ENCODE results near the gene SLC39A9.

SLC39A9 gene

GRCh38 chr14:69460093-69460701, 61.7 kb downstream of the SLC39A9 start:
- peak; percentile 68 for TF ChIP-seq CTCF (IDR thresholded peaks at IDR 0.05; ENCODE audit: low read depth, low read length)
- no peak overlapping the region for H3K27ac ChIP-seq
- DNase-seq, result peak; percentile 54
- H3K9me3 ChIP-seq (ENCODE audit: severe bottlenecking), result no peaks in the 10 kb centered on the region
- peaks cover 33% of the 10 kb centered on the region for H3K36me3 ChIP-seq
- no peak overlapping the region for H3K4me3 ChIP-seq (ENCODE audit: low read depth, low read length)
- H3K27me3 ChIP-seq (ENCODE audit: insufficient read depth, low read depth, severe bottlenecking), result no peaks in the 10 kb centered on the region

DNA sequence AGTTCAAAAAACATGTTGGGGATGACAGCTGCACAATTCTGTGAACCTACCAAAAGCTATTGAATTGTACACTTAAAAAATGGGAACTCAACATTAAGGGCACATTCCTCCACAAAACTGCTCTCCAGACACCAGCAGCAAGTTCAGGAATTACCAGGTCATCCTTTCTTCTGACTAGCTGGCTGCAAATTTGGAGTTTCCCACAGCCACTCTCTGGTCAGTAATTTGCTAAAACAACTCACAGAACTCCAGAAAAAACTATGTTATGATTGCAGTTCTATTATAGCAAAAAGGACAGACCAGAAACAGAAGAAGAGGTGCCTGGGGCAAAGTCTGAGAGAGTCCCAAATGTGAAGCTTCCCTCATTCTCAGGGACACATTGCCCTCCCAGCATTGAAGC, 65.9 kb downstream of the SLC39A9 start:
- Histone ChIP-seq H3K4me3 (ENCODE audit: low read depth, low read length) (no peak overlapping the region), H3K36me3 (no peaks in the 10 kb centered on the region; the same call in 1 of the 2 replicates), H3K27me3 (ENCODE audit: insufficient read depth, low read depth, severe bottlenecking) (no peaks in the 10 kb centered on the region), H3K9me3 (ENCODE audit: severe bottlenecking) (no peaks in the 10 kb centered on the region), H3K27ac (peak overlapping the region; percentile 44)
- no peak for DNase-seq
- TF ChIP-seq CTCF (IDR thresholded peaks at IDR 0.05; ENCODE audit: low read depth, low read length), result no peak

DNA sequence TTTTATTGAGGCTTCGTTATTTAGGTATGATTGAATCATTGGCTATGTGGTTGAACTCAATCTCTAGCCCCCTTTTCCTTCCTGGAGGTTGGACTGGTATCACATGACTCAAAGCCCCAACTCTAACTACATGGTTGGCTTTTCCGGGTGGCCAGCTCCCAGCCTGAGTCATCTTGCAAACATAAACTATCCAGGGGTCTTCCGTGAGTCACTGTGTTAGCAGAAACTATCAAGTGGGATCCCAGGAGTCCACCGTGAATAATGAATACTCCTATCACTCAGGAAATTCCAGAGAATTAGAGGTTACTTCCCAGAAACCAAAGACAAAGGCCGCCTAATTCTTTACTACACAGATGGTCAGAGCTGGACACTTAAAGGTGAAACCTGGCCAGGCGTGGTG, 66.3 kb downstream of the SLC39A9 start:
- no peak overlapping the region for H3K4me3 ChIP-seq (ENCODE audit: low read depth, low read length)
- H3K36me3 ChIP-seq, result no peaks in the 10 kb centered on the region; the same call in 1 of the 2 replicates
- H3K27me3 ChIP-seq (ENCODE audit: insufficient read depth, low read depth, severe bottlenecking), result no peaks in the 10 kb centered on the region
- TF ChIP-seq CTCF (IDR thresholded peaks at IDR 0.05; ENCODE audit: low read depth, low read length), result no peak
- DNase-seq, result no peak
- peak overlapping the region; percentile 44 for H3K27ac ChIP-seq
- H3K9me3 ChIP-seq (ENCODE audit: severe bottlenecking), result no peaks in the 10 kb centered on the region

GRCh38 chr14:69468949-69469348, 70.5 kb downstream of the SLC39A9 start:
- Histone ChIP-seq H3K9me3 (ENCODE audit: severe bottlenecking) (no peaks in the 10 kb centered on the region), H3K4me3 (ENCODE audit: low read depth, low read length) (no peak overlapping the region), H3K27me3 (ENCODE audit: insufficient read depth, low read depth, severe bottlenecking) (no peaks in the 10 kb centered on the region), H3K27ac (no peak overlapping the region), H3K36me3 (no peaks in the 10 kb centered on the region)
- TF ChIP-seq CTCF (IDR thresholded peaks at IDR 0.05; ENCODE audit: low read depth, low read length), result no peak
- DNase-seq, result no peak

GRCh38 chr14:69471436-69471835, 72.9 kb downstream of the SLC39A9 start:
- Histone ChIP-seq H3K4me3 (ENCODE audit: low read depth, low read length) (no peak overlapping the region), H3K36me3 (no peaks in the 10 kb centered on the region), H3K9me3 (ENCODE audit: severe bottlenecking) (no peaks in the 10 kb centered on the region), H3K27ac (no peak overlapping the region), H3K27me3 (ENCODE audit: insufficient read depth, low read depth, severe bottlenecking) (no peaks in the 10 kb centered on the region)
- no peak for TF ChIP-seq CTCF (IDR thresholded peaks at IDR 0.05; ENCODE audit: low read depth, low read length)
- DNase-seq, result no peak

- Histone ChIP-seq H3K27me3 (ENCODE audit: insufficient read depth, low read depth, severe bottlenecking) (no peaks in the 10 kb centered on the region), H3K9me3 (ENCODE audit: severe bottlenecking) (no peaks in the 10 kb centered on the region), H3K27ac (no peak overlapping the region), H3K4me3 (ENCODE audit: low read depth, low read length) (no peak overlapping the region), H3K36me3 (no peaks in the 10 kb centered on the region)
- no peak for TF ChIP-seq CTCF (IDR thresholded peaks at IDR 0.05; ENCODE audit: low read depth, low read length)
- DNase-seq, result no peak
These were observed 73.4 kb downstream of the SLC39A9 start for GRCh38 chr14:69471916-69472315.

Measured in WERI-Rb-1 (cell line).